ENCODE results near the gene ZNF622. TPM values are rescaled to one million over a fixed set of nuclear protein-coding genes. Genes with fewer than 3 reads are reported as not detected.

ZNF622 gene
- total RNA-seq, 6 experiments from 2014 or later = 12.9 to 15.7 (median 14.9) TPM

- peak; percentile 59 to 70 (median 66) for TF ChIP-seq CTCF (IDR thresholded peaks at IDR 0.05)
- TF ChIP-seq POLR2A (IDR thresholded peaks at IDR 0.05) = no peak
- H3K4me1 ChIP-seq = no peaks in the 10 kb centered on the region
- intact Hi-C loops (cut with DNase I) = no loop called here
- DNase-seq (no peak), ATAC-seq (peak; percentile 71 to 84 (median 78))
- H3K4me3 ChIP-seq = no peak overlapping the region
- H3K36me3 ChIP-seq = peaks cover 0 to 62% (median 24%) of the 10 kb centered on the region in 4 donors
- 43% methylated on average over 4 of the region's 4 CpGs for WGBS (ENCODE audit: insufficient coverage, low coverage, low lambda C conversion rate, missing lambda C conversion rate)
- no peaks in the 10 kb centered on the region for H3K27me3 ChIP-seq
- peak overlapping the region in 1 of 3 donors; percentile 18 for H3K27ac ChIP-seq
- H3K9me3 ChIP-seq = no peaks in the 10 kb centered on the region
These were observed 9.3 kb downstream of the ZNF622 start for GRCh38 chr5:16456103-16456832.

GRCh38 chr5:16455668-16456067 is 9.9 kb downstream of the ZNF622 start:
- intact Hi-C loops (cut with DNase I) = no loop called here
- WGBS (ENCODE audit: insufficient coverage, low coverage, low lambda C conversion rate, missing lambda C conversion rate) = 68% methylated on average over 5 of the region's 5 CpGs
- H3K27me3 ChIP-seq = no peaks in the 10 kb centered on the region
- H3K36me3 ChIP-seq = peaks cover 0 to 62% (median 25%) of the 10 kb centered on the region in 4 donors
- ATAC-seq (peak in 1 of 4 donors; percentile 6), DNase-seq (no peak)
- H3K4me1 ChIP-seq = no peaks in the 10 kb centered on the region
- no peak overlapping the region for H3K4me3 ChIP-seq
- peak overlapping the region in 1 of 3 donors; percentile 18 for H3K27ac ChIP-seq
- no peaks in the 10 kb centered on the region for H3K9me3 ChIP-seq
- TF ChIP-seq CTCF (IDR thresholded peaks at IDR 0.05) (no peak), POLR2A (IDR thresholded peaks at IDR 0.05) (no peak)

GRCh38 chr5:16454686-16455085 is 10.9 kb downstream of the ZNF622 start:
- Histone ChIP-seq H3K27ac (no peak overlapping the region), H3K36me3 (peaks cover 0 to 66% (median 24%) of the 10 kb centered on the region in 4 donors), H3K4me1 (no peaks in the 10 kb centered on the region), H3K9me3 (no peaks in the 10 kb centered on the region), H3K4me3 (no peak overlapping the region), H3K27me3 (no peaks in the 10 kb centered on the region)
- no peak for TF ChIP-seq CTCF (IDR thresholded peaks at IDR 0.05)
- TF ChIP-seq POLR2A (IDR thresholded peaks at IDR 0.05) = no peak
- DNase-seq = no peak
- intact Hi-C loops (cut with DNase I) = no loop called here
- ATAC-seq = peak; percentile 58 to 93 (median 68)
- 69% methylated on average over 4 of the region's 4 CpGs for WGBS (ENCODE audit: insufficient coverage, low coverage, low lambda C conversion rate, missing lambda C conversion rate)

GRCh38 chr5:16453609-16454008 is 12.0 kb downstream of the ZNF622 start:
- H3K9me3 ChIP-seq = no peaks in the 10 kb centered on the region
- ATAC-seq = no peak
- no peak overlapping the region for H3K4me3 ChIP-seq
- intact Hi-C loops (cut with DNase I) = no loop called here
- peaks cover 0 to 66% (median 28%) of the 10 kb centered on the region in 4 donors for H3K36me3 ChIP-seq
- no peak for DNase-seq
- TF ChIP-seq POLR2A (IDR thresholded peaks at IDR 0.05) (no peak), CTCF (IDR thresholded peaks at IDR 0.05) (no peak)
- H3K4me1 ChIP-seq = no peaks in the 10 kb centered on the region
- H3K27me3 ChIP-seq = no peaks in the 10 kb centered on the region
- H3K27ac ChIP-seq = no peak overlapping the region
